ENCODE data around the gene GALK1. TPM values are rescaled to one million over a fixed set of nuclear protein-coding genes. Genes with fewer than 3 reads are reported as not detected.

GALK1 gene
- total and polyA plus RNA-seq, 2 of the 13 experiments (the other 11 are each of a cell fraction or from before 2014, with no cell fraction given) = 59.9 to 93.6 TPM

GRCh38 chr17:75738218-75738802 lies 26.7 kb downstream of the GALK1 start (continued):
- no peak for TF ChIP-seq ZBTB40 (IDR thresholded peaks at IDR 0.05)
- TF ChIP-seq ZBTB40 (CRISPR knock-in tag; IDR thresholded peaks at IDR 0.05) = peak; percentile 47; the same call in 1 of the 2 replicates
- peak; percentile 91 for TF ChIP-seq SP5 (CRISPR knock-in tag; IDR thresholded peaks at IDR 0.05; ENCODE audit: borderline replicate concordance, low read depth)
- no peak for TF ChIP-seq ZNF24 (IDR thresholded peaks at IDR 0.05)
- TF ChIP-seq ZNF562 (CRISPR knock-in tag; IDR thresholded peaks at IDR 0.05; ENCODE audit: borderline replicate concordance) = no peak
- no peak for TF ChIP-seq TCF7L2 (IDR thresholded peaks at IDR 0.05; ENCODE audit: low read depth, low read length)
- TF ChIP-seq ZNF383 (CRISPR knock-in tag; IDR thresholded peaks at IDR 0.05; ENCODE audit: borderline replicate concordance) = no peak
- no peak for TF ChIP-seq ZSCAN29 (CRISPR knock-in tag; conservative IDR thresholded peaks at IDR 0.05)
- peak; percentile 82 for TF ChIP-seq USF2 (IDR thresholded peaks at IDR 0.05; ENCODE audit: low read depth, low read length)
- TF ChIP-seq USF2 (CRISPR knock-in tag; IDR thresholded peaks at IDR 0.05; ENCODE audit: borderline replicate concordance) = peak; percentile 91; the same call in 1 of the 2 replicates
- no peak for TF ChIP-seq ZNF224 (CRISPR knock-in tag; IDR thresholded peaks at IDR 0.05)
- no peak for TF ChIP-seq CHD4 (IDR thresholded peaks at IDR 0.05; ENCODE audit: borderline replicate concordance, low read length)
- no peak for TF ChIP-seq ATF1 (CRISPR knock-in tag; IDR thresholded peaks at IDR 0.05)
- no peak for TF ChIP-seq ZSCAN12 (CRISPR knock-in tag; IDR thresholded peaks at IDR 0.05)
- no peak for TF ChIP-seq HOMEZ (CRISPR knock-in tag; IDR thresholded peaks at IDR 0.05; ENCODE audit: low read depth)

Data from HepG2 (cell line).